Keratinocyte (primary cell): ENCODE measurements around the gene RRAS. TPM values are rescaled to one million over a fixed set of nuclear protein-coding genes. Genes with fewer than 3 reads are reported as not detected.

Experiments used
- DNase-seq: peaks from one replicate; pipeline ENCODE4 v3.0.0-alpha.2; 2011; ENCODE audit warnings: low read depth, missing footprints, low spot score
- FAIRE-seq: peaks from 2 replicates; lab custom pipeline; 2011; peaks lifted over from hg19 to GRCh38; lab: Jason Lieb, UNC
- H2AFZ ChIP-seq: 2 replicates; pipeline ENCODE4 v1.6.0; 2012; ENCODE audit warnings: low read length, control low read depth, inconsistent platforms; ENCODE audit not compliant: control insufficient read depth
- H3K27ac ChIP-seq: 2 replicates; pipeline ENCODE4 v1.5.1; 2011; ENCODE audit warnings: low read length; ENCODE audit not compliant: control insufficient read depth, insufficient read depth
- H3K27me3 ChIP-seq: 3 replicates; pipeline ENCODE4 v1.6.0; 2011; ENCODE audit warnings: low read length; ENCODE audit not compliant: control insufficient read depth, insufficient read depth; ENCODE audit errors: extremely low read depth
- H3K36me3 ChIP-seq, 2 experiments: 2 replicates in 1 of 2; 3 replicates in 1 of 2; pipeline ENCODE4 v1.5.1; 2011; ENCODE audit warnings: low read length in 2 of 2, mild to moderate bottlenecking in 1 of 2; ENCODE audit not compliant: control insufficient read depth in 2 of 2, insufficient read depth in 2 of 2; ENCODE audit errors: extremely low read depth in 1 of 2
- H3K4me1 ChIP-seq: 3 replicates; pipeline ENCODE4 v1.5.1; 2011; ENCODE audit warnings: low read length; ENCODE audit not compliant: control insufficient read depth, insufficient read depth; ENCODE audit errors: extremely low read depth
- H3K4me2 ChIP-seq: 3 replicates; pipeline ENCODE4 v1.6.0; 2011; ENCODE audit warnings: low read depth, low read length; ENCODE audit not compliant: control insufficient read depth, insufficient read depth; ENCODE audit errors: extremely low read depth
- H3K4me3 ChIP-seq, 3 experiments: fragments of 200-600 bp in 1 of 3; sonication (generic) in 1 of 3; 2 replicates in 2 of 3; 3 replicates in 1 of 3; pipeline ENCODE4 v1.5.1; 2011 to 2016; ENCODE audit warnings: low read length in 3 of 3, mild to moderate bottlenecking in 3 of 3, control low read depth in 2 of 3, inconsistent platforms in 1 of 3, low read depth in 1 of 3, mixed read lengths in 1 of 3, mixed run types in 1 of 3, moderate library complexity in 1 of 3; ENCODE audit not compliant: control insufficient read depth in 2 of 3, insufficient read depth in 2 of 3; ENCODE audit errors: extremely low read depth in 1 of 3
- H3K79me2 ChIP-seq: 2 replicates; pipeline ENCODE4 v1.6.0; 2012; ENCODE audit warnings: low read length; ENCODE audit not compliant: control insufficient read depth, insufficient read depth
- H3K9ac ChIP-seq: 3 replicates; pipeline ENCODE4 v1.6.0; 2011; ENCODE audit warnings: low read length; ENCODE audit not compliant: control insufficient read depth, insufficient read depth; ENCODE audit errors: extremely low read depth
- H3K9me1 ChIP-seq: 3 replicates; pipeline ENCODE4 v1.6.0; 2011; ENCODE audit warnings: low read length; ENCODE audit not compliant: control insufficient read depth, insufficient read depth; ENCODE audit errors: extremely low read depth
- H3K9me3 ChIP-seq: 2 replicates; pipeline ENCODE4 v1.5.1; 2012; ENCODE audit warnings: low read depth, low read length; ENCODE audit not compliant: control insufficient read depth
- H4K20me1 ChIP-seq: 3 replicates; pipeline ENCODE4 v1.6.0; 2011; ENCODE audit warnings: low read length; ENCODE audit not compliant: control insufficient read depth, insufficient read depth; ENCODE audit errors: extremely low read depth
- EZH2 ChIP-seq: IDR thresholded peaks from one replicate; pipeline ENCODE4 v1.6.1; 2012; ENCODE audit warnings: inconsistent platforms, mild to moderate bottlenecking, low read length, moderate library complexity
- dilution Hi-C: fragments of 300-500 bp; cut with MboI; formaldehyde crosslinking; loops from one replicate; pipeline ENCODE4 v1.7.0; 2020; ENCODE audit warnings: low sequenced_read_pairs; ENCODE audit not compliant: extremely low pct_ligation_motif_present
- polyA plus RNA-seq, 5 experiments: library from polyadenylated mRNA; depleted of rRNA in 3 of 5; stranded (reverse) in 3 of 5; stranded (forward) in 1 of 5; unstranded in 1 of 5; fragments of >200 nt; gene quantifications; 1 replicate in 1 of 5; 2 replicates in 3 of 5; 3 replicates in 1 of 5; pipeline versions ENCODE4 v1.2.1 to v1.2.3, GENCODE V29; 2011 to 2012; ENCODE audit warnings: missing spikeins in 2 of 5, low read depth in 1 of 5, low replicate concordance in 1 of 5
- TF ChIP-seq, protein P1 (sequence below), 3 experiments: IDR thresholded peaks in 1 of 3; conservative IDR thresholded peaks in 1 of 3; optimal IDR thresholded peaks in 1 of 3; 2 replicates in 2 of 3; 3 replicates in 1 of 3; pipeline versions ENCODE3 to v1.5.1; 2011; ENCODE audit warnings: low read length in 3 of 3, mild to moderate bottlenecking in 3 of 3, moderate library complexity in 2 of 3, control low read depth in 1 of 3, inconsistent platforms in 1 of 3; ENCODE audit not compliant: insufficient read depth in 2 of 3; ENCODE audit errors: extremely low read depth in 1 of 3

Gene RRAS
- polyA plus RNA-seq, 1 donor (not counting 4 experiments of a cell fraction or from before 2014, with no cell fraction given) = 98.1 TPM

DNA sequence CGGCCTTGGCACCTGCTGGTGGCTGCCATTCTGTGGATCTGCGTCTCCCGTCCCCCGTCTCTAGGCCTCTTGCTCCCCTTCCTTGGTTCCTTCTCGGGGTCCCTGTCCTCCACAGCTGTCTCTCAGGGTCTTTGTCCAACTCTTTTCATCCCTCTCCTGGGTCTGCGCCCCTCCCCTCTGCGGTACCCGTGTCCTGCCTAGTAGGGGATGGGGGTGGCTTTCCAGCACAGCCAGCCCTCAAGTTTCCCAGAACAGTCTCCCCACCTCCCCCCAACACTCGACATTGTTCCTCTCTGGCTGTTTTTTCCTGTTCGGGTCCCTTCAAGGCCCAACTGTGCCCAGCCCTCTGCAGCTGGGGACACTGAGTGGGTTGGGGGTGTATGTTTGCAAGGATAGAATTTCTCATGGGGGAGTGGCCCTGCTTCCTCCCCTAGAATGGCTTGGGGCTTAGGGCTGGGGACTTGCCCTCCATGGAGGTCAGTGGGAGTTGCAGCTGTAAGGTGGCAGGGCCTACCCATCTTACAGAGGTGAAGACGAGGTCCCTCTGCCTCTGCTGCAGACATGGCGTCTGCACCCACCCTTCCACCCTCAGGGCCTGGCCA lies 48.7 kb upstream of the RRAS start:
- dilution Hi-C loops = no loop called here
- H3K27me3 ChIP-seq = no peaks in the 10 kb centered on the region
- H3K9me1 ChIP-seq = no peaks in the 10 kb centered on the region
- H2AFZ ChIP-seq = no peak overlapping the region
- TF ChIP-seq, protein P1, sequence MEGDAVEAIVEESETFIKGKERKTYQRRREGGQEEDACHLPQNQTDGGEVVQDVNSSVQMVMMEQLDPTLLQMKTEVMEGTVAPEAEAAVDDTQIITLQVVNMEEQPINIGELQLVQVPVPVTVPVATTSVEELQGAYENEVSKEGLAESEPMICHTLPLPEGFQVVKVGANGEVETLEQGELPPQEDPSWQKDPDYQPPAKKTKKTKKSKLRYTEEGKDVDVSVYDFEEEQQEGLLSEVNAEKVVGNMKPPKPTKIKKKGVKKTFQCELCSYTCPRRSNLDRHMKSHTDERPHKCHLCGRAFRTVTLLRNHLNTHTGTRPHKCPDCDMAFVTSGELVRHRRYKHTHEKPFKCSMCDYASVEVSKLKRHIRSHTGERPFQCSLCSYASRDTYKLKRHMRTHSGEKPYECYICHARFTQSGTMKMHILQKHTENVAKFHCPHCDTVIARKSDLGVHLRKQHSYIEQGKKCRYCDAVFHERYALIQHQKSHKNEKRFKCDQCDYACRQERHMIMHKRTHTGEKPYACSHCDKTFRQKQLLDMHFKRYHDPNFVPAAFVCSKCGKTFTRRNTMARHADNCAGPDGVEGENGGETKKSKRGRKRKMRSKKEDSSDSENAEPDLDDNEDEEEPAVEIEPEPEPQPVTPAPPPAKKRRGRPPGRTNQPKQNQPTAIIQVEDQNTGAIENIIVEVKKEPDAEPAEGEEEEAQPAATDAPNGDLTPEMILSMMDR (optimal IDR thresholded peaks at IDR 0.05 in 1 of 3, IDR thresholded peaks at IDR 0.05 in 1 of 3, conservative IDR thresholded peaks at IDR 0.05 in 1 of 3; ENCODE audit: extremely low read depth in 1 of 3, insufficient read depth in 2 of 3, low read length in 3 of 3) = no peak
- no peak for TF ChIP-seq EZH2
- no peak overlapping the region for H3K4me3 ChIP-seq
- H3K4me2 ChIP-seq = no peak overlapping the region
- no peak overlapping the region for H3K9ac ChIP-seq
- peaks cover 5% of the 10 kb centered on the region for H3K79me2 ChIP-seq
- no peak overlapping the region for H3K27ac ChIP-seq
- no peak for DNase-seq
- FAIRE-seq = no peak
- H3K4me1 ChIP-seq = peaks cover 21% of the 10 kb centered on the region
- peaks cover 29 to 34% of the 10 kb centered on the region in 2 experiments for H3K36me3 ChIP-seq
- H4K20me1 ChIP-seq = peaks cover 7% of the 10 kb centered on the region
- H3K9me3 ChIP-seq = no peaks in the 10 kb centered on the region

DNA sequence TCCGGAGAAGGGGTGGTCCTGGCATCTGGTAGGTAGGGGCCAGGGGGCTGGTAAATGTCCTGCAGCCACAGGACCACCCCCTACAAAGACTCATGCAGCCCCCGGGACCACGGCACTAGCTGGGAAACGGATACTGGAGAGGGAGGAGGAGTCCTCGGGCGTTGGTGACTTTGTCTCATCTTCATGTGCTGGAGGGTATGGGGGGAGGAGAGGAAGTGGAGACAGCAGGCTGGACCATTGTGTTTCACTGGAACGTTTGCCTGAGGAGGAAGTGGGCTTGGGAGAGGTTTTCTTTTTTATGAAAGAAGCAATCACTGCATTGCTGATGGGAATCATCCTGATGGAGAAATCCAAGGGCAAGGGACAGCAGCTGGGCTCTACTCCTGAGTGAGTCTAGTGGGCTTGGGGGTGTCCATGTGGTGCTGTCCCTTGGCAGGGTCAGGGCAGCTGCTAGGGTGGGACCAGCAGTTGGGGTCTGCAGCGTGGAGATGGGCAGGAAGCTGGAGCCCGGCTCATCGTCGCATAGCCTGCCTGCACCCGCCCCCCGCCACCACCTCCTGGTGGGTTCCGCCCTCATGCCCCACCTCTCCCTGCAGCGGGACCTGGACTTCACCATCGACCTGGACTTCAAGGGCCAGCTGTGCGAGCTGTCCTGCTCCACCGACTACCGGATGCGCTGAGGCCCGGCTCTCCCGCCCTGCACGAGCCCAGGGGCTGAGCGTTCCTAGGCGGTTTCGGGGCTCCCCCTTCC lies 47.8 kb upstream of the RRAS start:
- TF ChIP-seq, protein P1 (optimal IDR thresholded peaks at IDR 0.05 in 1 of 3, IDR thresholded peaks at IDR 0.05 in 1 of 3, conservative IDR thresholded peaks at IDR 0.05 in 1 of 3; ENCODE audit: extremely low read depth in 1 of 3, insufficient read depth in 2 of 3, low read length in 3 of 3) = no peak
- TF ChIP-seq EZH2 = no peak
- H3K4me3 ChIP-seq = no peak overlapping the region
- no peak overlapping the region for H3K9ac ChIP-seq
- FAIRE-seq (no peak), DNase-seq (no peak)
- dilution Hi-C loops = no loop called here
- no peaks in the 10 kb centered on the region for H3K27me3 ChIP-seq
- no peaks in the 10 kb centered on the region for H3K9me1 ChIP-seq
- H3K4me2 ChIP-seq = no peak overlapping the region
- H3K4me1 ChIP-seq = peaks cover 21% of the 10 kb centered on the region
- H3K36me3 ChIP-seq = peaks cover 29 to 35% of the 10 kb centered on the region in 2 experiments
- peaks cover 7% of the 10 kb centered on the region for H4K20me1 ChIP-seq
- no peak overlapping the region for H2AFZ ChIP-seq
- peaks cover 5% of the 10 kb centered on the region for H3K79me2 ChIP-seq
- H3K27ac ChIP-seq = no peak overlapping the region
- no peaks in the 10 kb centered on the region for H3K9me3 ChIP-seq
